ENCODE data around the gene CCDC88C. TPM values are rescaled to one million over a fixed set of nuclear protein-coding genes. Genes with fewer than 3 reads are reported as not detected.

The CCDC88C gene
- total and polyA plus RNA-seq, 7 donors = 0.95 to 45.7 (median 3.9) TPM

GRCh38 chr14:91264151-91265150 is 153.2 kb downstream of the CCDC88C start:
- no peak for DNase-seq
- Histone ChIP-seq H3K9me3 (no peaks in the 10 kb centered on the region), H3K4me3 (peak overlapping the region in 3 of 4 donors; percentile 39 to 50 (median 46)), H3K27me3 (no peaks in the 10 kb centered on the region), H3K4me1 (peaks cover 0 to 22% (median 18%) of the 10 kb centered on the region in 4 donors), H3K27ac (peak overlapping the region in 1 of 4 donors; percentile 39), H3K36me3 (no peaks in the 10 kb centered on the region)
- TF ChIP-seq CTCF (IDR thresholded peaks at IDR 0.05) (no peak), POLR2A (IDR thresholded peaks at IDR 0.05) (no peak), EP300 (IDR thresholded peaks at IDR 0.05) (no peak), POLR2AphosphoS5 (IDR thresholded peaks at IDR 0.05) (no peak)
- 6 to 11% methylated on average over 69 of the region's 69 CpGs for WGBS, 2 donors
- intact Hi-C loops (cut with DNase I) = no loop called here

GRCh38 chr14:91263329-91263728 is 154.3 kb downstream of the CCDC88C start:
- 64 to 83% methylated on average over 2 of the region's 2 CpGs for WGBS, 2 donors
- H3K4me1 ChIP-seq = peaks cover 0 to 21% (median 17%) of the 10 kb centered on the region in 4 donors
- TF ChIP-seq CTCF (IDR thresholded peaks at IDR 0.05) (no peak), EP300 (IDR thresholded peaks at IDR 0.05) (no peak), POLR2AphosphoS5 (IDR thresholded peaks at IDR 0.05) (no peak), POLR2A (IDR thresholded peaks at IDR 0.05) (no peak)
- H3K9me3 ChIP-seq = no peaks in the 10 kb centered on the region
- H3K36me3 ChIP-seq = no peaks in the 10 kb centered on the region
- H3K27ac ChIP-seq = no peak overlapping the region
- H3K27me3 ChIP-seq = no peaks in the 10 kb centered on the region
- intact Hi-C loops (cut with DNase I) = no loop called here
- H3K4me3 ChIP-seq = no peak overlapping the region
- no peak for DNase-seq

- H3K9me3 ChIP-seq = no peaks in the 10 kb centered on the region
- no peak for DNase-seq
- intact Hi-C loops (cut with DNase I) = no loop called here
- no peak overlapping the region for H3K27ac ChIP-seq
- H3K27me3 ChIP-seq = no peaks in the 10 kb centered on the region
- H3K36me3 ChIP-seq = no peaks in the 10 kb centered on the region
- H3K4me3 ChIP-seq = no peak overlapping the region
- peaks cover 0 to 32% (median 20%) of the 10 kb centered on the region in 4 donors for H3K4me1 ChIP-seq
- 78 to 89% methylated on average over 11 of the region's 11 CpGs for WGBS, 2 donors
- TF ChIP-seq CTCF (IDR thresholded peaks at IDR 0.05) (no peak), EP300 (IDR thresholded peaks at IDR 0.05) (no peak), POLR2A (IDR thresholded peaks at IDR 0.05) (no peak), POLR2AphosphoS5 (IDR thresholded peaks at IDR 0.05) (no peak)
Observed at GRCh38 chr14:91261986-91262549, 155.6 kb downstream of the CCDC88C start.

- H3K9me3 ChIP-seq = no peaks in the 10 kb centered on the region
- H3K36me3 ChIP-seq = no peaks in the 10 kb centered on the region
- no peaks in the 10 kb centered on the region for H3K27me3 ChIP-seq
- peaks cover 0 to 41% (median 27%) of the 10 kb centered on the region in 4 donors for H3K4me1 ChIP-seq
- intact Hi-C loops (cut with DNase I) = no loop called here
- no peak overlapping the region for H3K27ac ChIP-seq
- WGBS, 2 donors = 76 to 92% methylated on average over 5 of the region's 5 CpGs
- no peak for TF ChIP-seq CTCF (IDR thresholded peaks at IDR 0.05)
- TF ChIP-seq EP300 (IDR thresholded peaks at IDR 0.05) = no peak
- TF ChIP-seq POLR2AphosphoS5 (IDR thresholded peaks at IDR 0.05) = no peak
- no peak for TF ChIP-seq POLR2A (IDR thresholded peaks at IDR 0.05)
- DNase-seq = no peak
- no peak overlapping the region for H3K4me3 ChIP-seq
Observed at GRCh38 chr14:91261115-91261514, 156.5 kb downstream of the CCDC88C start.
